22Rv1 (cell line): ENCODE data around the gene NELFB.

Experiments
- CTCF ChIP-seq: fragments of 450-650 bp; IDR thresholded peaks from 2 replicates; pipeline ENCODE4 v1.5.1; 2017; ENCODE audit warnings: mild to moderate bottlenecking
- ZFX ChIP-seq: fragments of 450-650 bp; IDR thresholded peaks from 2 replicates; pipeline ENCODE4 v1.6.1; 2017; ENCODE audit warnings: antibody characterized with exemption, borderline replicate concordance

- no peak for TF ChIP-seq CTCF
- TF ChIP-seq ZFX, result no peak
These were observed 20.1 kb downstream of the NELFB start for GRCh38 chr9:137275203-137275587.
